ENCODE results near the gene UNC5C. TPM values are rescaled to one million over a fixed set of nuclear protein-coding genes. Genes with fewer than 3 reads are reported as not detected.

Gene UNC5C
- total and polyA plus RNA-seq, 2 of the 8 experiments (the other 6 are each of a cell fraction or from before 2014, with no cell fraction given) = 0.30 to 1.3 TPM

DNA sequence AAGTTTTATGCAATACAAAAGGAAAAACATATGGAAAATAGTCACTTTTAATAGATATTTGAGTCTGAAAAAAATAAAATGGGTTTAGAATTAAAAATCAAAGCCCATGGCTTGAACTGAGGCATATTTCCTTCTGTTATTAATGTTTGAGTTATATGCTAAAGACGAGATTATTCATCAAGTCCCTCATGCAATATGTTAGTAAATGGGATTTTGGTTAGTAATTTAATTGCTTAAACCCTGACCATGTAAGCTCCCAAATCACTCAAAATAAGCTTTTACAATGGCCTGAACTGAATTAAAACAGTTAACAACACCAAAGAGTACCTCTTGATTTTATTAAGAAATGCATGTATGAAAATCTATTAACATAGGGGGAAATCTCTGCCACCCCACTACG lies 12.1 kb downstream of the UNC5C start:
- H3K4me2 ChIP-seq (ENCODE audit: insufficient read depth in 1 of 2, low read depth in 2 of 2, low read length in 2 of 2) = no peak overlapping the region

More for the DNA sequence above, 12.1 kb downstream of the UNC5C start:
- Histone ChIP-seq H3K14ac (ENCODE audit: insufficient read length) (no peak overlapping the region), H2BK20ac (ENCODE audit: low read length) (no peak overlapping the region), H3K23ac (ENCODE audit: insufficient read length) (no peak overlapping the region), H3K56ac (replicated peaks; ENCODE audit: insufficient read length, low read depth, low read length) (no peak overlapping the region), H4K20me1 (replicated peaks in 1 of 2; ENCODE audit: control insufficient read depth in 1 of 2, insufficient read depth in 2 of 2, low read length in 2 of 2) (no peaks in the 10 kb centered on the region), H2AFZ (ENCODE audit: low read length) (no peak overlapping the region), H4K91ac (replicated peaks; ENCODE audit: insufficient read length, low read length) (no peak overlapping the region), H4K8ac (ENCODE audit: extremely low read depth, insufficient read depth, low read length) (no peak overlapping the region), H3K4me1 (replicated peaks in 1 of 4; ENCODE audit: control insufficient read depth in 3 of 4, insufficient read depth in 4 of 4, low read length in 3 of 4) (no peaks in the 10 kb centered on the region), H3K79me1 (ENCODE audit: low read depth, low read length) (no peaks in the 10 kb centered on the region), H2BK120ac (replicated peaks; ENCODE audit: low read depth, low read length) (no peak overlapping the region), H3K9me3 (ENCODE audit: insufficient read depth in 2 of 2, low read depth in 1 of 2, low read length in 1 of 2) (no peaks in the 10 kb centered on the region), H2BK5ac (ENCODE audit: low read depth, low read length) (no peak overlapping the region), H3K4ac (replicated peaks; ENCODE audit: insufficient read length, low read depth, low read length) (no peak overlapping the region), H3K27ac (ENCODE audit: low read depth, low read length) (no peak overlapping the region), H3K4me3 (ENCODE audit: extremely low read depth in 1 of 4, insufficient read depth in 2 of 4, low read depth in 3 of 4, low read length in 4 of 4) (no peak overlapping the region), H3K18ac (ENCODE audit: extremely low read depth, low read length) (no peak overlapping the region), H3K27me3 (replicated peaks in 1 of 4; ENCODE audit: control insufficient read depth in 3 of 4, extremely low read depth in 1 of 4, insufficient read depth in 3 of 4, low read length in 3 of 4) (no peaks in the 10 kb centered on the region), H4K5ac (ENCODE audit: insufficient read length, low read depth, low read length) (no peak overlapping the region), H3K23me2 (ENCODE audit: low read depth, low read length) (no peaks in the 10 kb centered on the region), H2BK15ac (ENCODE audit: low read length) (no peak overlapping the region), H3K9ac (replicated peaks in 1 of 4; ENCODE audit: extremely low read depth in 1 of 4, low read depth in 3 of 4, low read length in 3 of 4) (no peak overlapping the region), H2AK5ac (ENCODE audit: low read depth, low read length) (no peak overlapping the region), H2BK12ac (ENCODE audit: low read depth, low read length) (no peak overlapping the region), H3K36me3 (ENCODE audit: control insufficient read depth in 2 of 4, insufficient read depth in 4 of 4, low read length in 3 of 4) (no peaks in the 10 kb centered on the region), H3K79me2 (ENCODE audit: control insufficient read depth in 1 of 2, insufficient read depth in 2 of 2, low read length in 2 of 2) (no peaks in the 10 kb centered on the region)
- WGBS, 2 experiments (ENCODE audit: extremely low coverage in 1 of 2, insufficient coverage in 1 of 2, insufficient read length in 1 of 2, insufficient replicate concordance in 2 of 2, low coverage in 1 of 2, low lambda C conversion rate in 2 of 2, missing lambda C conversion rate in 1 of 2) = 95% methylated on average over 2 of the region's 2 CpGs; no CpG with 5 or more reads in 1 of the 2 experiments
- no peak for FAIRE-seq
- POLR2A ChIA-PET (ENCODE audit: partially characterized antibody) = no interaction called here
- no peak for DNase-seq (ENCODE audit: low read depth in 1 of 2, low spot score in 2 of 2)
- no peak for TF ChIP-seq CHD1 (IDR thresholded peaks at IDR 0.05; ENCODE audit: low read depth, low read length)
- TF ChIP-seq YY1 (IDR thresholded peaks at IDR 0.05; ENCODE audit: low read depth, low read length) = no peak
- no peak for TF ChIP-seq CBX5 (IDR thresholded peaks at IDR 0.05; ENCODE audit: low read depth, low read length)
- TF ChIP-seq SP1 (IDR thresholded peaks at IDR 0.05; ENCODE audit: low read depth, low read length) = no peak
- TF ChIP-seq SIX5 (IDR thresholded peaks at IDR 0.05; ENCODE audit: low read depth, low read length) = no peak
- CTCF ChIA-PET (ENCODE audit: partially characterized antibody) = interaction anchor here (1.7 kb wide), 1 partner anchor 10 kb away, joined by 5 read pairs; no protein-coding TSS in a partner anchor
